Liver (tissue), 9 donors: ENCODE measurements around the gene ADCY9. TPM values are rescaled to one million over a fixed set of nuclear protein-coding genes. Genes with fewer than 3 reads are reported as not detected.

Experiments
- DNase-seq: peaks from one replicate; pipeline ENCODE4 v3.0.0-alpha.2; 2017; ENCODE audit warnings: low spot score
- H3K27ac ChIP-seq, 2 donors: one replicate each; pipeline ENCODE4 v1.7.0; 2013; ENCODE audit warnings: inconsistent platforms in 2 of 2, low read length in 2 of 2, control low read depth in 1 of 2, low read depth in 1 of 2, mild to moderate bottlenecking in 1 of 2
- H3K27me3 ChIP-seq, 4 donors: one replicate each; pipeline versions ENCODE4 v1.6.1 to v1.7.0; 2013; ENCODE audit warnings: low read length in 3 of 4, inconsistent platforms in 1 of 4, mild to moderate bottlenecking in 1 of 4, moderate library complexity in 1 of 4; ENCODE audit not compliant: control insufficient read depth in 4 of 4, insufficient read depth in 4 of 4
- H3K36me3 ChIP-seq, 4 donors: one replicate each; pipeline versions ENCODE4 v1.6.1 to v1.7.0; 2013; ENCODE audit warnings: low read length in 3 of 4, mild to moderate bottlenecking in 3 of 4, low read depth in 1 of 4, moderate library complexity in 1 of 4; ENCODE audit not compliant: control insufficient read depth in 4 of 4, insufficient read depth in 3 of 4
- H3K4me1 ChIP-seq, 4 donors: one replicate each; pipeline versions ENCODE4 v1.6.1 to v1.7.0; 2013; ENCODE audit warnings: low read length in 3 of 4, mild to moderate bottlenecking in 3 of 4, moderate library complexity in 1 of 4; ENCODE audit not compliant: control insufficient read depth in 4 of 4, insufficient read depth in 4 of 4
- H3K4me3 ChIP-seq, 3 donors: one replicate each; pipeline versions ENCODE4 v1.6.1 to v1.7.0; 2013; ENCODE audit warnings: low read length in 3 of 3, control low read depth in 1 of 3, low read depth in 1 of 3, mild to moderate bottlenecking in 1 of 3
- H3K9ac ChIP-seq, 2 donors: one replicate each; pipeline ENCODE4 v1.7.0; 2013; ENCODE audit warnings: low read length in 2 of 2, mild to moderate bottlenecking in 2 of 2, moderate library complexity in 2 of 2, control low read depth in 1 of 2, low read depth in 1 of 2
- H3K9me3 ChIP-seq, 4 donors: one replicate each; pipeline versions ENCODE4 v1.6.1 to v1.7.0; 2013; ENCODE audit warnings: low read length in 3 of 4; ENCODE audit not compliant: control insufficient read depth in 4 of 4
- EGR1 ChIP-seq, 2 donors: IDR thresholded peaks; 2 replicates each; pipeline ENCODE4 v1.6.1; 2016 to 2018; ENCODE audit warnings: antibody characterized with exemption in 2 of 2, low read depth in 2 of 2
- FOXA1 ChIP-seq: IDR thresholded peaks from 2 replicates; pipeline ENCODE4 v1.6.1; 2016; ENCODE audit warnings: antibody characterized with exemption
- FOXA2 ChIP-seq: IDR thresholded peaks from 2 replicates; pipeline ENCODE4 v1.6.1; 2016; ENCODE audit warnings: antibody characterized with exemption
- GABPA ChIP-seq, 2 donors: IDR thresholded peaks in 1 of 2; conservative IDR thresholded peaks in 1 of 2; 2 replicates each; pipeline ENCODE4 v1.6.1; 2016; ENCODE audit warnings: antibody characterized with exemption in 2 of 2, mild to moderate bottlenecking in 1 of 2, moderate library complexity in 1 of 2
- HNF4A ChIP-seq, 2 donors: conservative IDR thresholded peaks; 2 replicates each; pipeline ENCODE4 v1.6.1; 2016; ENCODE audit warnings: antibody characterized with exemption in 2 of 2, mild to moderate bottlenecking in 2 of 2
- HNF4G ChIP-seq: IDR thresholded peaks from 2 replicates; pipeline ENCODE4 v1.6.1; 2016; ENCODE audit warnings: antibody characterized with exemption
- JUND ChIP-seq, 2 donors: IDR thresholded peaks; 2 replicates each; pipeline ENCODE4 v1.6.1; 2016; ENCODE audit warnings: antibody characterized with exemption in 2 of 2
- NR2F2 ChIP-seq: IDR thresholded peaks from 2 replicates; pipeline ENCODE4 v1.6.1; 2016; ENCODE audit warnings: antibody characterized with exemption
- RAD21 ChIP-seq, 2 donors: IDR thresholded peaks; 2 replicates each; pipeline ENCODE4 v1.6.1; 2016; ENCODE audit warnings: antibody characterized with exemption in 2 of 2, mild to moderate bottlenecking in 2 of 2
- RXRA ChIP-seq, 2 donors: IDR thresholded peaks; 2 replicates each; pipeline ENCODE4 v1.6.1; 2017 to 2018; ENCODE audit warnings: antibody characterized with exemption in 2 of 2, mild to moderate bottlenecking in 1 of 2
- SP1 ChIP-seq: IDR thresholded peaks from 2 replicates; pipeline ENCODE4 v1.6.1; 2018; ENCODE audit warnings: antibody characterized with exemption, mild to moderate bottlenecking
- TAF1 ChIP-seq: conservative IDR thresholded peaks from 2 replicates; pipeline ENCODE4 v1.6.1; 2016; ENCODE audit warnings: antibody characterized with exemption, mild to moderate bottlenecking
- YY1 ChIP-seq: IDR thresholded peaks from 2 replicates; pipeline ENCODE4 v1.6.1; 2016; ENCODE audit warnings: antibody characterized with exemption, mild to moderate bottlenecking
- WGBS: extraction: QIAGEN DNeasy Blood & Tissue Kit; methylation state at CpG from one replicate; pipeline ENCODE4 v1.1.7; 2013; 5-methylcytosine and 5-hydroxymethylcytosine counted together
- polyA plus RNA-seq, 2 donors: library from polyadenylated mRNA; stranded (reverse) in 1 of 2; unstranded in 1 of 2; fragments of 200-250 nt in 1 of 2; fragments of >200 nt in 1 of 2; fragmentation: Nextera tagmentation in 1 of 2; extraction: Ambion mirVana in 1 of 2; gene quantifications; one replicate each; pipeline versions ENCODE4 v1.2.1 to v1.2.3, GENCODE V29; 2013 to 2015
- total RNA-seq, 2 donors: library from RNA; depleted of rRNA; stranded (reverse); fragments of >200 nt; gene quantifications; one replicate each; pipeline ENCODE4 v1.2.3, GENCODE V29; 2014
- TF ChIP-seq, protein P1 (sequence below): IDR thresholded peaks from 2 replicates; pipeline ENCODE4 v1.6.1; 2016; ENCODE audit warnings: antibody characterized with exemption
- TF ChIP-seq, protein P2 (sequence below): fragments of 150-350 bp; IDR thresholded peaks from 2 replicates; pipeline ENCODE4 v1.5.1; 2017; ENCODE audit warnings: improper control_type of control experiment, low read depth, low read length; ENCODE audit not compliant: missing input control
- TF ChIP-seq, protein P3 (sequence below): IDR thresholded peaks from 2 replicates; pipeline ENCODE4 v1.6.1; 2016; ENCODE audit warnings: antibody characterized with exemption
- TF ChIP-seq, protein P4 (sequence below): IDR thresholded peaks from 2 replicates; pipeline ENCODE4 v1.6.1; 2016; ENCODE audit warnings: antibody characterized with exemption
- TF ChIP-seq, protein P5 (sequence below): IDR thresholded peaks from 2 replicates; pipeline ENCODE4 v1.6.1; 2016; ENCODE audit warnings: antibody characterized with exemption, mild to moderate bottlenecking
- donor health status: healthy.
- donor health status: healthy.
- donor health status: healthy.
- donor health status: healthy.
- donor health status: healthy.

The ADCY9 gene
- total and polyA plus RNA-seq, 4 donors = 3.6 to 25.1 (median 11.0) TPM

DNA sequence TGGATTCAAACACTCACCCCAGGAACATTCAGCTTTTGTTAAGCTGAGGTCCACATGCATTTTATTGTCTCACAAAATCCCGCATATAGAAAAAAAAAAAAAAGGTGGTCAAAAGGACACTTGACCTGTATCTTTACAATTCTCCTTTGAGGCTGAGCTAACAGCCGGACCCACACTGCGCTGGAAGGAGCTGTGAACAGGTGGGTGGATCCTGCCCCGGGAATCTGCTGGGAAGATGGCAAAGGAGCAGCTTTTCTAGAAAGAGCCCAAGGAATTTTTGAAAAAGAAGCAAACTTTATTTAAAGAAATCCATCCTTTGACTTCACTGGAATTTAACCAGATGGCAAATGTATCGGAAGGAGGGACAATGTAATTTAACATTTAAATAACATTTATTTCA, 108.1 kb downstream of the ADCY9 start:
- H3K36me3 ChIP-seq = no peaks in the 10 kb centered on the region
- H3K4me3 ChIP-seq = no peak overlapping the region
- H3K27ac ChIP-seq = no peak overlapping the region
- H3K9me3 ChIP-seq = no peaks in the 10 kb centered on the region
- H3K27me3 ChIP-seq = no peaks in the 10 kb centered on the region
- DNase-seq = no peak
- TF ChIP-seq TAF1 (no peak), FOXA1 (no peak), RAD21 (IDR thresholded peaks at IDR 0.05) (no peak)
- TF ChIP-seq, protein P1, sequence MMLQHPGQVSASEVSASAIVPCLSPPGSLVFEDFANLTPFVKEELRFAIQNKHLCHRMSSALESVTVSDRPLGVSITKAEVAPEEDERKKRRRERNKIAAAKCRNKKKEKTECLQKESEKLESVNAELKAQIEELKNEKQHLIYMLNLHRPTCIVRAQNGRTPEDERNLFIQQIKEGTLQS = no peak
- TF ChIP-seq, protein P2, sequence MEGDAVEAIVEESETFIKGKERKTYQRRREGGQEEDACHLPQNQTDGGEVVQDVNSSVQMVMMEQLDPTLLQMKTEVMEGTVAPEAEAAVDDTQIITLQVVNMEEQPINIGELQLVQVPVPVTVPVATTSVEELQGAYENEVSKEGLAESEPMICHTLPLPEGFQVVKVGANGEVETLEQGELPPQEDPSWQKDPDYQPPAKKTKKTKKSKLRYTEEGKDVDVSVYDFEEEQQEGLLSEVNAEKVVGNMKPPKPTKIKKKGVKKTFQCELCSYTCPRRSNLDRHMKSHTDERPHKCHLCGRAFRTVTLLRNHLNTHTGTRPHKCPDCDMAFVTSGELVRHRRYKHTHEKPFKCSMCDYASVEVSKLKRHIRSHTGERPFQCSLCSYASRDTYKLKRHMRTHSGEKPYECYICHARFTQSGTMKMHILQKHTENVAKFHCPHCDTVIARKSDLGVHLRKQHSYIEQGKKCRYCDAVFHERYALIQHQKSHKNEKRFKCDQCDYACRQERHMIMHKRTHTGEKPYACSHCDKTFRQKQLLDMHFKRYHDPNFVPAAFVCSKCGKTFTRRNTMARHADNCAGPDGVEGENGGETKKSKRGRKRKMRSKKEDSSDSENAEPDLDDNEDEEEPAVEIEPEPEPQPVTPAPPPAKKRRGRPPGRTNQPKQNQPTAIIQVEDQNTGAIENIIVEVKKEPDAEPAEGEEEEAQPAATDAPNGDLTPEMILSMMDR = no peak
- peaks cover 5 to 21% (median 14%) of the 10 kb centered on the region in 4 donors for H3K4me1 ChIP-seq
- H3K9ac ChIP-seq = no peak overlapping the region
- 91% methylated on average over 5 of the region's 5 CpGs for WGBS

DNA sequence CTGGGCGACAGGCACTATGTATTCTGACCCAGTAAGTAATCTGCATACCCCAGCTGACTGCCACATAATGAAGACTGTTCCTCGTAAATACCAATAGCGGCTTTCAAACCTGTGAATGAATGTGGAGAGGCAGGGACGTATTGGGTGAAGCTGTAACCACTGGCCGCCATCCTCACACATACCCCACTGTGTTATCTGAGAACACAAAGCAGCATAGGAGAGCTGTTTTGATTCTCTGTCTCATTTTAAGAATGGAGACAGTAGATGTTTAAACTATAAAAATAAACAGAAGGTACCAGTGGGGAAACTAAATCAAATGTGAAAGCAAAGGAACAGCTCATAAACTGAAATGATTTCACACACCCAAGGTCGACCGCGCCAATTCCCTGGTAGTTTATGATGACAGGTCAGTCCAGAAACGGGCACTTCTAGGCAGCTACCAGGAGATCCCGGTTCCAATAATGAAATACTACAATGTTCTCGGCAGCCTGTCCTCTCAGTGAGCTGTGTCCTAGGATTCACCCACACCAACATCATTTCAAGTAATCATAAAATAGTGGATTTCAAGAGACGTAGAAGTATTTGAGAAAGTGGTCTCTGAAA, 109.7 kb downstream of the ADCY9 start:
- Histone ChIP-seq H3K9ac (no peak overlapping the region), H3K4me1 (peaks cover 0 to 6% (median 2%) of the 10 kb centered on the region in 4 donors), H3K27ac (no peak overlapping the region), H3K9me3 (no peaks in the 10 kb centered on the region), H3K4me3 (no peak overlapping the region), H3K36me3 (no peaks in the 10 kb centered on the region), H3K27me3 (no peaks in the 10 kb centered on the region)
- WGBS = 90% methylated on average over 12 of the region's 12 CpGs
- DNase-seq = no peak
- TF ChIP-seq, protein P1 = no peak
- TF ChIP-seq FOXA2 (no peak), NR2F2 (no peak), FOXA1 (no peak), TAF1 (no peak), HNF4A (conservative IDR thresholded peaks at IDR 0.05) (no peak), JUND (IDR thresholded peaks at IDR 0.05) (no peak), RAD21 (IDR thresholded peaks at IDR 0.05) (no peak), GABPA (IDR thresholded peaks at IDR 0.05 in 1 of 2, conservative IDR thresholded peaks at IDR 0.05 in 1 of 2) (no peak), SP1 (no peak), EGR1 (IDR thresholded peaks at IDR 0.05; ENCODE audit: low read depth in 2 of 2) (no peak), HNF4G (no peak), RXRA (IDR thresholded peaks at IDR 0.05) (no peak), YY1 (no peak)
- TF ChIP-seq, protein P3, sequence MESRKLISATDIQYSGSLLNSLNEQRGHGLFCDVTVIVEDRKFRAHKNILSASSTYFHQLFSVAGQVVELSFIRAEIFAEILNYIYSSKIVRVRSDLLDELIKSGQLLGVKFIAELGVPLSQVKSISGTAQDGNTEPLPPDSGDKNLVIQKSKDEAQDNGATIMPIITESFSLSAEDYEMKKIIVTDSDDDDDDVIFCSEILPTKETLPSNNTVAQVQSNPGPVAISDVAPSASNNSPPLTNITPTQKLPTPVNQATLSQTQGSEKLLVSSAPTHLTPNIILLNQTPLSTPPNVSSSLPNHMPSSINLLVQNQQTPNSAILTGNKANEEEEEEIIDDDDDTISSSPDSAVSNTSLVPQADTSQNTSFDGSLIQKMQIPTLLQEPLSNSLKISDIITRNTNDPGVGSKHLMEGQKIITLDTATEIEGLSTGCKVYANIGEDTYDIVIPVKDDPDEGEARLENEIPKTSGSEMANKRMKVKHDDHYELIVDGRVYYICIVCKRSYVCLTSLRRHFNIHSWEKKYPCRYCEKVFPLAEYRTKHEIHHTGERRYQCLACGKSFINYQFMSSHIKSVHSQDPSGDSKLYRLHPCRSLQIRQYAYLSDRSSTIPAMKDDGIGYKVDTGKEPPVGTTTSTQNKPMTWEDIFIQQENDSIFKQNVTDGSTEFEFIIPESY = no peak
- TF ChIP-seq, protein P4, sequence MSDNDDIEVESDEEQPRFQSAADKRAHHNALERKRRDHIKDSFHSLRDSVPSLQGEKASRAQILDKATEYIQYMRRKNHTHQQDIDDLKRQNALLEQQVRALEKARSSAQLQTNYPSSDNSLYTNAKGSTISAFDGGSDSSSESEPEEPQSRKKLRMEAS = no peak
- TF ChIP-seq, protein P2 = no peak
- TF ChIP-seq, protein P5, sequence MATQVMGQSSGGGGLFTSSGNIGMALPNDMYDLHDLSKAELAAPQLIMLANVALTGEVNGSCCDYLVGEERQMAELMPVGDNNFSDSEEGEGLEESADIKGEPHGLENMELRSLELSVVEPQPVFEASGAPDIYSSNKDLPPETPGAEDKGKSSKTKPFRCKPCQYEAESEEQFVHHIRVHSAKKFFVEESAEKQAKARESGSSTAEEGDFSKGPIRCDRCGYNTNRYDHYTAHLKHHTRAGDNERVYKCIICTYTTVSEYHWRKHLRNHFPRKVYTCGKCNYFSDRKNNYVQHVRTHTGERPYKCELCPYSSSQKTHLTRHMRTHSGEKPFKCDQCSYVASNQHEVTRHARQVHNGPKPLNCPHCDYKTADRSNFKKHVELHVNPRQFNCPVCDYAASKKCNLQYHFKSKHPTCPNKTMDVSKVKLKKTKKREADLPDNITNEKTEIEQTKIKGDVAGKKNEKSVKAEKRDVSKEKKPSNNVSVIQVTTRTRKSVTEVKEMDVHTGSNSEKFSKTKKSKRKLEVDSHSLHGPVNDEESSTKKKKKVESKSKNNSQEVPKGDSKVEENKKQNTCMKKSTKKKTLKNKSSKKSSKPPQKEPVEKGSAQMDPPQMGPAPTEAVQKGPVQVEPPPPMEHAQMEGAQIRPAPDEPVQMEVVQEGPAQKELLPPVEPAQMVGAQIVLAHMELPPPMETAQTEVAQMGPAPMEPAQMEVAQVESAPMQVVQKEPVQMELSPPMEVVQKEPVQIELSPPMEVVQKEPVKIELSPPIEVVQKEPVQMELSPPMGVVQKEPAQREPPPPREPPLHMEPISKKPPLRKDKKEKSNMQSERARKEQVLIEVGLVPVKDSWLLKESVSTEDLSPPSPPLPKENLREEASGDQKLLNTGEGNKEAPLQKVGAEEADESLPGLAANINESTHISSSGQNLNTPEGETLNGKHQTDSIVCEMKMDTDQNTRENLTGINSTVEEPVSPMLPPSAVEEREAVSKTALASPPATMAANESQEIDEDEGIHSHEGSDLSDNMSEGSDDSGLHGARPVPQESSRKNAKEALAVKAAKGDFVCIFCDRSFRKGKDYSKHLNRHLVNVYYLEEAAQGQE = no peak
